ENCODE measurements around the gene CLDN11. TPM values are rescaled to one million over a fixed set of nuclear protein-coding genes. Genes with fewer than 3 reads are reported as not detected.
A peak's percentile ranks its signal among the peaks of the same experiment; 100 is the strongest.

Gene CLDN11
- total and polyA plus RNA-seq, 4 donors = 0.36 to 11.9 (median 3.3) TPM

DNA sequence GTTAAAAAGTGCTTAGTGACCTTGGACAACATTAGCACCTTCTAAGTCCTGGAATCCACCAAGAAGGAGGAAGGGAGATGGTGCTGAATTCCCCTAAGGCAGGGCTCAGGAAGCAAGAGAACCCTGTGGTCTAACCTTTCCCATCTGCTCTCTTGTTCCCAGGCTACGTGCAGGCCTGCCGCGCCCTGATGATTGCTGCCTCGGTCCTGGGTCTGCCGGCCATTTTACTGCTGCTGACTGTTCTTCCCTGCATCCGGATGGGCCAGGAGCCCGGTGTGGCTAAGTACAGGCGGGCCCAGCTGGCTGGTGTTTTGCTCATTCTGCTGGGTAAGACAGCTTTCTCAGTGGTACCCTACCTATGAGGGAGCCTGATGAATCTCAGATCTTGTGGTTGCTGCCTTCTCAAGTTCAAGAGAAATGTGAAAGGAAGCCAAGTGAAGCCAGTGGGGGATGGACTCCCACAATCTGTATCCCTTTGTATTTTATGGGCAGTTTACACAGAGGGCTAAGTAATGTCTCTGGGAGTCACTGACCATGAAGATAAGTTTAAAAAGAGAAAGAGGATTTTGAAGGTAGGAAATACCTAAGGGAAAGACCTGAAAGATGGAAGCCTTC, 4.4 kb downstream of the CLDN11 start:
- WGBS, 2 donors = 92 to 94% methylated on average over 8 of the region's 8 CpGs
- ATAC-seq (ENCODE audit: low FRiP score) (no peak), DNase-seq (no peak)
- Histone ChIP-seq H3K4me1 (ENCODE audit: control insufficient read depth in 1 of 2, insufficient read depth in 2 of 2, low read length in 2 of 2) (no peaks in the 10 kb centered on the region), H3K27ac (ENCODE audit: low read depth in 1 of 2, low read length in 2 of 2) (no peak overlapping the region), H3K9me3 (ENCODE audit: control insufficient read depth, low read length) (no peaks in the 10 kb centered on the region), H3K4me3 (ENCODE audit: low read length in 2 of 2) (no peak overlapping the region), H3K27me3 (ENCODE audit: control insufficient read depth in 1 of 2, insufficient read depth in 2 of 2, low read length in 1 of 2) (no peaks in the 10 kb centered on the region), H3K36me3 (ENCODE audit: control insufficient read depth in 1 of 2, insufficient read depth in 2 of 2, low read length in 1 of 2) (no peaks in the 10 kb centered on the region)
- intact Hi-C loops (cut with DNase I) = no loop called here

DNA sequence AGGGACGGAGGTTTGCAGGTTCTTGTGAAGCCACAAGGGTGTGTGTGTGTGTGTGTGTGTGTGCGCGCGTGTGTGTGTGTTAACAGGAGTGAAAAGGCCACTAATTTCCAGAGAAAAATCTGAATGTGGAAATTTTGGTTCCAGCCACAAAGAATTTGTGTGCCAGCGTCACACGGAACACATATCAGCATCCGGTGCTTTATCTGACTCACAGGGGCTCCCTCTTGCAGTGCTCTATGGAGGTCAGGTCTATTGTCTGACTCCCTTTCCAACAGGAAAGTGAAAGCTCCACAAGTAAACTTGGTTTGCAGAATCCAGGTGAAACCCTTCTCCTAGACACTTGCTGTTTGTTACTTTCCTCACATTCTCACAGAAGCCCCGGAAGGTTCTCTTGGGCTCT, 6.2 kb downstream of the CLDN11 start:
- Histone ChIP-seq H3K4me1 (ENCODE audit: control insufficient read depth in 1 of 2, insufficient read depth in 2 of 2, low read length in 2 of 2) (no peaks in the 10 kb centered on the region), H3K4me3 (ENCODE audit: low read length in 2 of 2) (no peak overlapping the region), H3K36me3 (ENCODE audit: control insufficient read depth in 1 of 2, insufficient read depth in 2 of 2, low read length in 1 of 2) (no peaks in the 10 kb centered on the region), H3K9me3 (ENCODE audit: control insufficient read depth, low read length) (no peaks in the 10 kb centered on the region), H3K27me3 (ENCODE audit: control insufficient read depth in 1 of 2, insufficient read depth in 2 of 2, low read length in 1 of 2) (no peaks in the 10 kb centered on the region), H3K27ac (ENCODE audit: low read depth in 1 of 2, low read length in 2 of 2) (no peak overlapping the region)
- no peak for DNase-seq
- intact Hi-C loops (cut with DNase I) = no loop called here
- 83 to 84% methylated on average over 8 of the region's 8 CpGs for WGBS, 2 donors
- no peak for ATAC-seq (ENCODE audit: low FRiP score)

DNA sequence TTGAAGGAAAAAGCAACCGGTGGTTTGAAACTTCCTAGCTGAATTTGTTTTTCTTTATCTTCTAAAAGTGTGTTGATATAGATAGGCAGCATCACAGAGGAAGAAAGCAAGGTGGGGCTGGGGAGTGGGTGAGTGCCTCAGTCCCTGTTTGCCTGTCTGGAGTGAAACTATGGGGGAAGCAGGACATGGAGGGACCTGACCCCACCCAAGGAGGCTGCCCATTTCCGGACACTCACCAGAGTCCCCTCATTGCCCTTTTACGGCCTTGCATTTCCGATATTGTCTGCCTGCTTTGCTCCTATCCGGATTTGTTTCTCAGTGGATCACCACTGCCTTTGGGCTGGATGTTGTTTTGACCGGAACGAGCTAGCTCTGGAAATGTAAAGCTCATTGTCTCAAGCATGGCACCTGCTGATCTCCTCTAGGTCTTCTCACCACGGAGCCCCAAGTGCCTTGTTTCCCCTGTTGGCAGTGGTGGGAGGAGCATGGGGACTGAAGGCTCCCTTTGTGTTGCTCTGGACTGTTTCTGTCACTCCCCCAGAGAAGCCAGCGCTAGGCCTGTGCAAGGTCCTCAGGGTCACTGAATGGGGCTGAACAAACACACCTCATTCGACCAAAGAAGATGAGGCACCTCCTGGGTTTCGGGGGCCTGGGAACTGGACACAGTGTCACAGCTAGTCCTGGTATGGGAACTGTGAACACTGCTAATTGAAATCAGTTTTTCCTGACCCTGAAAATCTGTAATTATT, 7.0 kb downstream of the CLDN11 start:
- intact Hi-C loops (cut with DNase I) = no loop called here
- ATAC-seq (ENCODE audit: low FRiP score) = no peak
- H3K4me3 ChIP-seq (ENCODE audit: low read length in 2 of 2) = no peak overlapping the region

DNA sequence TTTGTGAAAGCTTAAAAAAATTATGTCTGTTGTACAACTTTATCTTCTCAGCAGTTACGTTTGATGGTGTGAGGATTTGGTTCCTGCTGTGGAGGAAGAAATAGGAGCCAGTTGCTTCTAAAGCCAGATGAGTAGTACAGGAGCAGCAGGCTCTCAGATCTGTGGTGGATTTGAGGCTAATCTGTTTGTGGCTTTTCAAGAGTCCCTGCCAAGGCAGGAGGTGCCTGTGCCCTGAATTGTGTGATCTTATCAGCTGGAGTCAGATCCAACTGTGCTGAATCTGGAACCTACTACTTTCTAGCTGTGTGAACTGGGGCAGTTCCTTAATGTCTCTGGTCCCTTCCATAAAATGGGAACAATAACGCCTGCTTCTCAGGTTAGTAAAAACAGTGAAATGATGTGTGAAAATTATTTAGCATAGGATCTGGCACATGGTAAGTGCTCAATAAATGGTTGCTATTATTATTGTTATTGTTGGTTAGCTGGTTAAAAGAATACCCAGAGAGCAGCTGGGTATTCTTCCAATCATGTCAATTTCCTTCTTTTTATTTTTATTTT, 7.7 kb downstream of the CLDN11 start:
- Histone ChIP-seq H3K27ac (ENCODE audit: low read depth in 1 of 2, low read length in 2 of 2) (no peak overlapping the region), H3K4me3 (ENCODE audit: low read length in 2 of 2) (no peak overlapping the region), H3K4me1 (ENCODE audit: control insufficient read depth in 1 of 2, insufficient read depth in 2 of 2, low read length in 2 of 2) (no peaks in the 10 kb centered on the region), H3K27me3 (ENCODE audit: control insufficient read depth in 1 of 2, insufficient read depth in 2 of 2, low read length in 1 of 2) (no peaks in the 10 kb centered on the region), H3K9me3 (ENCODE audit: control insufficient read depth, low read length) (no peaks in the 10 kb centered on the region), H3K36me3 (ENCODE audit: control insufficient read depth in 1 of 2, insufficient read depth in 2 of 2, low read length in 1 of 2) (no peaks in the 10 kb centered on the region)
- WGBS, 2 donors = 82 to 88% methylated on average over 2 of the region's 2 CpGs
- intact Hi-C loops (cut with DNase I) = no loop called here
- no peak for DNase-seq
- ATAC-seq (ENCODE audit: low FRiP score) = no peak

More for the DNA sequence above, 7.0 kb downstream of the CLDN11 start:
- 78 to 80% methylated on average over 11 of the region's 11 CpGs for WGBS, 2 donors
- Histone ChIP-seq H3K27me3 (ENCODE audit: control insufficient read depth in 1 of 2, insufficient read depth in 2 of 2, low read length in 1 of 2) (no peaks in the 10 kb centered on the region), H3K4me1 (ENCODE audit: control insufficient read depth in 1 of 2, insufficient read depth in 2 of 2, low read length in 2 of 2) (no peaks in the 10 kb centered on the region), H3K9me3 (ENCODE audit: control insufficient read depth, low read length) (no peaks in the 10 kb centered on the region), H3K36me3 (ENCODE audit: control insufficient read depth in 1 of 2, insufficient read depth in 2 of 2, low read length in 1 of 2) (no peaks in the 10 kb centered on the region), H3K27ac (ENCODE audit: low read depth in 1 of 2, low read length in 2 of 2) (no peak overlapping the region)
- no peak for DNase-seq

DNA sequence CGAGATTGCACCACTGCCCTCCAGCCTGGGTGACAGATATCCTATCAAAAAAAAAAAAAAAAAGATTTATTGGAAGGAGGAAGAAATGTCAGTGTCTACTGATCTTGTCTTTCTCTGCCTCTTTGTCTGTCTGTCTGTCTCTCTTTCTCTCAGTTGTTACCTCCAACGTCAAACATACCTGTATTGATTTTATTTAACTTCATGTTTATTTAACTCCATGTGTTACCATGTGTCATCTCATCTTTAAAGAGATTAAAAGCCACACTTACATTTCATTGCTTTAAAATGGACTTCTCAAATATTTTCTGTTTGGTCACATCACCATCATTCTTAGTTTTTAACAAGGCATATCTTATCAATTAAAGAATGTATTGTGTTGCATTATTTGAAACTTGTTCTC, 9.4 kb downstream of the CLDN11 start:
- no peak for DNase-seq
- H3K9me3 ChIP-seq (ENCODE audit: control insufficient read depth, low read length) = no peaks in the 10 kb centered on the region
- H3K4me3 ChIP-seq (ENCODE audit: low read length in 2 of 2) = no peak overlapping the region
- 83 to 92% methylated on average over 2 of the region's 2 CpGs for WGBS, 2 donors
- no peaks in the 10 kb centered on the region for H3K4me1 ChIP-seq (ENCODE audit: control insufficient read depth in 1 of 2, insufficient read depth in 2 of 2, low read length in 2 of 2)
- H3K27ac ChIP-seq (ENCODE audit: low read depth in 1 of 2, low read length in 2 of 2) = no peak overlapping the region
- no peaks in the 10 kb centered on the region for H3K27me3 ChIP-seq (ENCODE audit: control insufficient read depth in 1 of 2, insufficient read depth in 2 of 2, low read length in 1 of 2)
- ATAC-seq (ENCODE audit: low FRiP score) = no peak
- H3K36me3 ChIP-seq (ENCODE audit: control insufficient read depth in 1 of 2, insufficient read depth in 2 of 2, low read length in 1 of 2) = no peaks in the 10 kb centered on the region
- intact Hi-C loops (cut with DNase I) = no loop called here

DNA sequence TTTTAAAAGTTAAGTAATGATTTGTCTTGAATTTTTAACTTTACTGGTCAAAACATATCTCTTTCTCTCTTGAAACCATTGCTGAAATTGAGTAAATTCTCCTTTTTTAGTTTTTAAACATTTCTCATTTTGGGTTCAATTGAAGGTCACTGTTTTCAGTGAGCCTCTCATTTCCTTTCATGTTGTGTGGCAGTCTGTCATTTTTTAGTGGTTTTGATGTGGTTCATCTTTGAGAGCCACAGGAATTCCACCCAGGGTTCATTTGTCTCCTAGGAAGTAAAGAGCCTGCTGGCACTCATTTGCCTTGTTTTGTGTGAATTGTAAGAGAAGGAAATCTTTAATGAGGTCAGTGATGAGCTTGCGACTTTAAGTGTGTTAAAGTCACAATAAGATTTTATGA, 10.4 kb downstream of the CLDN11 start:
- WGBS, 2 donors = 95 to 96% methylated on average over 1 of the region's 1 CpG
- Histone ChIP-seq H3K4me1 (ENCODE audit: control insufficient read depth in 1 of 2, insufficient read depth in 2 of 2, low read length in 2 of 2) (no peaks in the 10 kb centered on the region), H3K27ac (ENCODE audit: low read depth in 1 of 2, low read length in 2 of 2) (no peak overlapping the region), H3K4me3 (ENCODE audit: low read length in 2 of 2) (no peak overlapping the region), H3K9me3 (ENCODE audit: control insufficient read depth, low read length) (no peaks in the 10 kb centered on the region), H3K27me3 (ENCODE audit: control insufficient read depth in 1 of 2, insufficient read depth in 2 of 2, low read length in 1 of 2) (no peaks in the 10 kb centered on the region), H3K36me3 (ENCODE audit: control insufficient read depth in 1 of 2, insufficient read depth in 2 of 2, low read length in 1 of 2) (no peaks in the 10 kb centered on the region)
- ATAC-seq (ENCODE audit: low FRiP score) (no peak), DNase-seq (no peak)
- intact Hi-C loops (cut with DNase I) = no loop called here

DNA sequence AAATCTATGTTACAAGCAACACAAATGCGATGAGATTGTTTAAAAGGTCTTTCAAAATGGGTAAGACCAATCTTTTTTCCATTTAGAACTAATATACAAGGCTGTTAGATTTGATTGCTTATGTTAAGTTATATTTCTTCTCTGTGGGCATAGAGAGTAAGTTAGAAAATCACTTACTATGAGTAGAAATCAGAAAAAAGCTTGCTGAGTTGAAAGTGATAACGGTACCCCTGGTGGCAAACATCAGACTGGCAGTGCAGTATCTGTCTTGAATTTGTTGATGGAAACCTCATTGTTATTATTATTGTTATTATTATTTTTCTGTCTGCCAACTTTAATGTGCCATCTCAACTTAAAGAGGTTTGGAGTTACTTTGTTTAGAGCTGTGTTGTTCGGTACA, 12.4 kb downstream of the CLDN11 start:
- Histone ChIP-seq H3K4me3 (ENCODE audit: low read length in 2 of 2) (no peak overlapping the region), H3K9me3 (ENCODE audit: control insufficient read depth, low read length) (no peaks in the 10 kb centered on the region), H3K36me3 (ENCODE audit: control insufficient read depth in 1 of 2, insufficient read depth in 2 of 2, low read length in 1 of 2) (no peaks in the 10 kb centered on the region), H3K4me1 (ENCODE audit: control insufficient read depth in 1 of 2, insufficient read depth in 2 of 2, low read length in 2 of 2) (no peaks in the 10 kb centered on the region), H3K27ac (ENCODE audit: low read depth in 1 of 2, low read length in 2 of 2) (no peak overlapping the region), H3K27me3 (ENCODE audit: control insufficient read depth in 1 of 2, insufficient read depth in 2 of 2, low read length in 1 of 2) (no peaks in the 10 kb centered on the region)
- intact Hi-C loops (cut with DNase I) = no loop called here
- DNase-seq (no peak), ATAC-seq (ENCODE audit: low FRiP score) (no peak)
- WGBS, 2 donors = 95 to 98% methylated on average over 3 of the region's 3 CpGs

DNA sequence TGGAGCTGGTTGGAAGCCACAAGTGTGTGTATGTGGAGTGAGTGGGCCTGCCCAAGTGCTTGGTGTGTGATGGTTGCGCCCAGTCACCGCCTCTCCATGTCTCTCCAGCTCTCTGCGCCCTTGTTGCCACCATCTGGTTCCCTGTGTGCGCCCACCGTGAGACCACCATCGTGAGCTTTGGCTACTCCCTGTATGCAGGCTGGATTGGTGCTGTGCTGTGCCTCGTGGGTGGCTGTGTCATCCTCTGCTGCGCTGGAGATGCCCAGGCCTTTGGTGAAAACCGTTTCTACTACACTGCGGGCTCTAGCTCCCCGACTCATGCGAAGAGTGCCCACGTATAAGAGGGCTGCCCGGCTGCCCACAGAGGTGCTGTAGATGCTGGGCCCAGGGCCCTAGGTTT, 13.7 kb downstream of the CLDN11 start:
- intact Hi-C loops (cut with DNase I) = no loop called here
- DNase-seq = no peak
- no peaks in the 10 kb centered on the region for H3K36me3 ChIP-seq (ENCODE audit: control insufficient read depth in 1 of 2, insufficient read depth in 2 of 2, low read length in 1 of 2)
- H3K4me3 ChIP-seq (ENCODE audit: low read length in 2 of 2) = no peak overlapping the region
- no peaks in the 10 kb centered on the region for H3K4me1 ChIP-seq (ENCODE audit: control insufficient read depth in 1 of 2, insufficient read depth in 2 of 2, low read length in 2 of 2)
- H3K9me3 ChIP-seq (ENCODE audit: control insufficient read depth, low read length) = no peaks in the 10 kb centered on the region
- ATAC-seq (ENCODE audit: low FRiP score) = peak; percentile 50
- WGBS, 2 donors = 97% methylated on average over 14 of the region's 14 CpGs
- H3K27ac ChIP-seq (ENCODE audit: low read depth in 1 of 2, low read length in 2 of 2) = no peak overlapping the region
- H3K27me3 ChIP-seq (ENCODE audit: control insufficient read depth in 1 of 2, insufficient read depth in 2 of 2, low read length in 1 of 2) = no peaks in the 10 kb centered on the region

DNA sequence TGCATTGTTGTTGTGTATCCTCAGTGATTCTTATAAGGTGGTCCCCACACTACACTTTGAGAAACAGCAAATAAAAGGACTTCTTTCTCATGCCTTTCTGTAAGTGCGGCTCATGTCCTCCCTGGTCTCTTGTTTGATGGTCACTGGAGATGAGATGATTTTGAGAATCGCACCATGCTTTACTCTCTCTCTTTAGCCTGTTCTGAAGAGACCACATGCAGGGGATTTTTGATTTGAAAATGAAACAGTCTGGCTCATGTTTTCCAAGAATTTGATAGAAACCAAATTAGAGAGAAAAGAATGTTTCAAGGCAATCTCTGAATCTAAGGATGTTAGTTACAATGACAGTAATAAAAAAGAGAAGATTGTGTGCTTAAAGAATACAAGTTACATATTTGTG, 18.0 kb downstream of the CLDN11 start:
- H3K27ac ChIP-seq (ENCODE audit: low read depth in 1 of 2, low read length in 2 of 2) = no peak overlapping the region
- DNase-seq = no peak
- no peak for ATAC-seq (ENCODE audit: low FRiP score)
- H3K4me3 ChIP-seq (ENCODE audit: low read length in 2 of 2) = no peak overlapping the region
- H3K27me3 ChIP-seq (ENCODE audit: control insufficient read depth in 1 of 2, insufficient read depth in 2 of 2, low read length in 1 of 2) = no peaks in the 10 kb centered on the region
- 94 to 97% methylated on average over 2 of the region's 2 CpGs for WGBS, 2 donors
- intact Hi-C loops (cut with DNase I) = no loop called here
- no peaks in the 10 kb centered on the region for H3K4me1 ChIP-seq (ENCODE audit: control insufficient read depth in 1 of 2, insufficient read depth in 2 of 2, low read length in 2 of 2)
- H3K36me3 ChIP-seq (ENCODE audit: control insufficient read depth in 1 of 2, insufficient read depth in 2 of 2, low read length in 1 of 2) = no peaks in the 10 kb centered on the region
- no peaks in the 10 kb centered on the region for H3K9me3 ChIP-seq (ENCODE audit: control insufficient read depth, low read length)

Data from aorta (tissue), 5 donors.